ENCODE results near the gene ABCB8. TPM values are rescaled to one million over a fixed set of nuclear protein-coding genes. Genes with fewer than 3 reads are reported as not detected.
A peak's percentile ranks its signal among the peaks of the same experiment; 100 is the strongest.

ABCB8 gene
- total and polyA plus RNA-seq, 9 of the 15 experiments (the other 6 are each of a cell fraction or from before 2014, with no cell fraction given), result 7.6 to 106 (median 36.3) TPM

DNA sequence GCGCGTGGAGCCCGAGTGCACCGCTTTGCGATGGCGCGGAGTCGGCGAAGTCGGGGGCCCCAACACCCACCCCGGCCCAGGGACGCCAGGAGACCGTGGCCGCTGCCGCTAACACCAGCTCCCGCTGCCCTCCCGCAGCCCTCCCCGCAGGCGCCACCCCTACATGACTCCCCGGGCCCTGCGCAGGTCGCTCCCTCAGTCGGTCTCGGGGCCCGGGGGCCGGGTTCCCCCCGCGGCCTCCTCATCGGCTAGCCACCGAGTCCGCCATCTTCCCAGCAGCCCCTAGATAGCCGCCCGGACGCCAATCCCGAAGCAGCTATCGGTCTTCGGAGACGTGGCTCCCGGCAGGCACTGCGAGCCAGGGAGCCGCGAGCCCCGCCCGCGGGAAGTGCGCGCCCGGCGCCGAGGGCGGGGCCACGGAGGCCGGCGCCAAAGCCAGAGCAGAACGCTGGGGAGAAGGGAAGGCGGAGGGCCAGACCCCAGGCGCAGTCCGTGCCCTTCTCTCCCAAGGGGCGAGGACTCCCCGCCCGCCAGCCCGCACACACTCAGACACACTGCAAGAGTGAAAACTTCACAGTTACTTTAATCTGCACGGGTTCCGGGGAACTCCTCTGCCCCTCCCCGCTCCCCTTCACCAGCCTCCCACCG lies 52.4 kb downstream of the ABCB8 start, which contains the start of gene FASTK (continued):
- TF ChIP-seq, protein P1, sequence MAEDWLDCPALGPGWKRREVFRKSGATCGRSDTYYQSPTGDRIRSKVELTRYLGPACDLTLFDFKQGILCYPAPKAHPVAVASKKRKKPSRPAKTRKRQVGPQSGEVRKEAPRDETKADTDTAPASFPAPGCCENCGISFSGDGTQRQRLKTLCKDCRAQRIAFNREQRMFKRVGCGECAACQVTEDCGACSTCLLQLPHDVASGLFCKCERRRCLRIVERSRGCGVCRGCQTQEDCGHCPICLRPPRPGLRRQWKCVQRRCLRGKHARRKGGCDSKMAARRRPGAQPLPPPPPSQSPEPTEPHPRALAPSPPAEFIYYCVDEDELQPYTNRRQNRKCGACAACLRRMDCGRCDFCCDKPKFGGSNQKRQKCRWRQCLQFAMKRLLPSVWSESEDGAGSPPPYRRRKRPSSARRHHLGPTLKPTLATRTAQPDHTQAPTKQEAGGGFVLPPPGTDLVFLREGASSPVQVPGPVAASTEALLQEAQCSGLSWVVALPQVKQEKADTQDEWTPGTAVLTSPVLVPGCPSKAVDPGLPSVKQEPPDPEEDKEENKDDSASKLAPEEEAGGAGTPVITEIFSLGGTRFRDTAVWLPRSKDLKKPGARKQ (CRISPR knock-in tag; IDR thresholded peaks at IDR 0.05), result no peak
- TF ChIP-seq NUFIP1 (IDR thresholded peaks at IDR 0.05; ENCODE audit: partially characterized antibody) (no peak), ZFPM2 (CRISPR knock-in tag; IDR thresholded peaks at IDR 0.05) (peak; percentile 88; the same call in 1 of the 2 replicates), ETV6 (IDR thresholded peaks at IDR 0.05; ENCODE audit: borderline replicate concordance in 1 of 2, low read depth in 2 of 2, low read length in 1 of 2) (0 out of 4 replicates have a peak, but pooled peaks of 1 of the 2 experiments have one; percentile 10), ETV6 (CRISPR knock-in tag; IDR thresholded peaks at IDR 0.05; ENCODE audit: borderline replicate concordance) (no peak), RBM22 (IDR thresholded peaks at IDR 0.05; ENCODE audit: low read depth, low read length, poor library complexity, severe bottlenecking) (peak; percentile 73), CHD1 (IDR thresholded peaks at IDR 0.05; ENCODE audit: low read length) (peak; percentile 13), GATAD2A (IDR thresholded peaks at IDR 0.05) (peak; percentile 41; the same call in 1 of the 2 replicates), XRCC3 (IDR thresholded peaks at IDR 0.05) (no peak), PHF20 (IDR thresholded peaks at IDR 0.05; ENCODE audit: partially characterized antibody) (peak; percentile 84), ARID1B (IDR thresholded peaks at IDR 0.05) (no peak), SRSF9 (IDR thresholded peaks at IDR 0.05; ENCODE audit: borderline replicate concordance, low read depth, low read length) (no peak), NFATC3 (IDR thresholded peaks at IDR 0.05) (no peak), ZNF780A (CRISPR knock-in tag; IDR thresholded peaks at IDR 0.05) (no peak), TAF15 (IDR thresholded peaks at IDR 0.05; ENCODE audit: low read depth, low read length) (no peak), CBFB (CRISPR knock-in tag; IDR thresholded peaks at IDR 0.05) (no peak), PHF21A (IDR thresholded peaks at IDR 0.05; ENCODE audit: borderline replicate concordance, low read depth) (no peak), MAFF (IDR thresholded peaks at IDR 0.05; ENCODE audit: low read length) (no peak)
- TF ChIP-seq, protein P2, sequence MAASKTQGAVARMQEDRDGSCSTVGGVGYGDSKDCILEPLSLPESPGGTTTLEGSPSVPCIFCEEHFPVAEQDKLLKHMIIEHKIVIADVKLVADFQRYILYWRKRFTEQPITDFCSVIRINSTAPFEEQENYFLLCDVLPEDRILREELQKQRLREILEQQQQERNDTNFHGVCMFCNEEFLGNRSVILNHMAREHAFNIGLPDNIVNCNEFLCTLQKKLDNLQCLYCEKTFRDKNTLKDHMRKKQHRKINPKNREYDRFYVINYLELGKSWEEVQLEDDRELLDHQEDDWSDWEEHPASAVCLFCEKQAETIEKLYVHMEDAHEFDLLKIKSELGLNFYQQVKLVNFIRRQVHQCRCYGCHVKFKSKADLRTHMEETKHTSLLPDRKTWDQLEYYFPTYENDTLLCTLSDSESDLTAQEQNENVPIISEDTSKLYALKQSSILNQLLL (CRISPR knock-in tag; IDR thresholded peaks at IDR 0.05; ENCODE audit: borderline replicate concordance), result no peak
- TF ChIP-seq, protein P3, sequence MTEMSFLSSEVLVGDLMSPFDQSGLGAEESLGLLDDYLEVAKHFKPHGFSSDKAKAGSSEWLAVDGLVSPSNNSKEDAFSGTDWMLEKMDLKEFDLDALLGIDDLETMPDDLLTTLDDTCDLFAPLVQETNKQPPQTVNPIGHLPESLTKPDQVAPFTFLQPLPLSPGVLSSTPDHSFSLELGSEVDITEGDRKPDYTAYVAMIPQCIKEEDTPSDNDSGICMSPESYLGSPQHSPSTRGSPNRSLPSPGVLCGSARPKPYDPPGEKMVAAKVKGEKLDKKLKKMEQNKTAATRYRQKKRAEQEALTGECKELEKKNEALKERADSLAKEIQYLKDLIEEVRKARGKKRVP (CRISPR knock-in tag; IDR thresholded peaks at IDR 0.05), result peak; percentile 7
- TF ChIP-seq, protein P4, sequence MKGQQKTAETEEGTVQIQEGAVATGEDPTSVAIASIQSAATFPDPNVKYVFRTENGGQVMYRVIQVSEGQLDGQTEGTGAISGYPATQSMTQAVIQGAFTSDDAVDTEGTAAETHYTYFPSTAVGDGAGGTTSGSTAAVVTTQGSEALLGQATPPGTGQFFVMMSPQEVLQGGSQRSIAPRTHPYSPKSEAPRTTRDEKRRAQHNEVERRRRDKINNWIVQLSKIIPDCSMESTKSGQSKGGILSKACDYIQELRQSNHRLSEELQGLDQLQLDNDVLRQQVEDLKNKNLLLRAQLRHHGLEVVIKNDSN (CRISPR knock-in tag; IDR thresholded peaks at IDR 0.05), result no peak

All from K562 (cell line).